Measurements from ENCODE around the gene IFNAR2.
"Not testable (repeated sequence)": the region's sequence is repeated elsewhere in the genome, so short reads cannot be mapped to it uniquely, and the experiment has no call there.

Gene IFNAR2

DNA sequence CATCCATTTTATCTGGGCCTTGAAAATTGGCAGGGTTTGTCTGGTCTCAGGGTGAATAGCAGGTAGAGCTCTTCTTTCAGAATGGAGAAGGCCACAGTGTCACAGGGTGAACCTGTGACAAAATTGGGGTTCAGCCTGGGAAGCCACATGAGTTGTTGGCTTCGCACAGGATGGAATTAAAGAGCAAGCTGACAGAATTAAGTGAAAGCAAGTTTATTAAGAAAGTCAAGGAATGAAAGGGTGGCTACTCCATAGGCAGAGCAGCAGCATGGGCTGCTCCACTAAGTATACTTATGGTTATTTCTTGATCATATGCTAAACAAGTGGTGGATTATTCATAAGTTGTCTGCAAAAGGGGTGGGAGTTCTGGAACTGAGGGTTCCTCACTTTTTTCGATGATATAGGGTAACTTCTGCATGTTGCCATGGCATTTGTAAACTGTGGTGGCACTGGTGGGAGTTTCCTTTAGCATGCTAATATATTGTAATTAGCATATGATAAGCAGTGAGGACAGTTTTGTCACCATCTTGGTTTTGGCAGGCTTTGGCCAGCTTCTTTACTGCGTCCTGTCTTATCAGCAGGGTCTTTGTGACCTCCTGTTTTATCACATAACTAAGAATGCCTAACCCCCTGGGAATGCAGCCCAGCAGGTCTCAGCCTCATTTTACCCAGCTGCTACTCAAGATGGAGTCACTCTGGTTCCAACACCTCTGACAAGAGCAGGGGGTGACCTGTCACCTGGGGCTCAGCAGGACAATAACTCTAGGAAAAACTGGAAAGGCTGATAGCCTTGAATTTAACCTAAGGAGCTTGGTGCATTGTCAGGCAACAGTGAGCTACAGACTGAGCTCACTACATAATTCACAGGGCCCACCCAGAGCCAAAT is 5.1 kb downstream of the IFNAR2 start:
- H3K9me3 ChIP-seq (replicated peaks in 1 of 11): no peaks in the 10 kb centered on the region
- no peak for TF ChIP-seq Cebpa-rat (IDR thresholded peaks at IDR 0.05)
- peaks cover 41 to 83% (median 75%) of the 10 kb centered on the region in 10 experiments for H3K4me1 ChIP-seq
- peak overlapping the region in 4 of 11 experiments; percentile 30 to 49 (median 38); a peak in 6 of 22 replicates for H3K27ac ChIP-seq
- H3K9ac ChIP-seq: peak overlapping the region in 2 of 11 experiments; percentile 13 to 45; a peak in 2 of 22 replicates
- peak overlapping the region in 8 of 11 experiments; percentile 1 to 100 (median 72); a peak in 11 of 22 replicates for H3K4me2 ChIP-seq
- peaks cover 10 to 76% (median 48%) of the 10 kb centered on the region in 11 experiments; a peak in 19 of 22 replicates for H4K20me1 ChIP-seq
- H3K4me3 ChIP-seq: no peak overlapping the region
- no peaks in the 10 kb centered on the region for H3K27me3 ChIP-seq
- peaks cover 13 to 76% (median 52%) of the 10 kb centered on the region in 11 experiments; a peak in 21 of 22 replicates for H3K36me3 ChIP-seq

DNA sequence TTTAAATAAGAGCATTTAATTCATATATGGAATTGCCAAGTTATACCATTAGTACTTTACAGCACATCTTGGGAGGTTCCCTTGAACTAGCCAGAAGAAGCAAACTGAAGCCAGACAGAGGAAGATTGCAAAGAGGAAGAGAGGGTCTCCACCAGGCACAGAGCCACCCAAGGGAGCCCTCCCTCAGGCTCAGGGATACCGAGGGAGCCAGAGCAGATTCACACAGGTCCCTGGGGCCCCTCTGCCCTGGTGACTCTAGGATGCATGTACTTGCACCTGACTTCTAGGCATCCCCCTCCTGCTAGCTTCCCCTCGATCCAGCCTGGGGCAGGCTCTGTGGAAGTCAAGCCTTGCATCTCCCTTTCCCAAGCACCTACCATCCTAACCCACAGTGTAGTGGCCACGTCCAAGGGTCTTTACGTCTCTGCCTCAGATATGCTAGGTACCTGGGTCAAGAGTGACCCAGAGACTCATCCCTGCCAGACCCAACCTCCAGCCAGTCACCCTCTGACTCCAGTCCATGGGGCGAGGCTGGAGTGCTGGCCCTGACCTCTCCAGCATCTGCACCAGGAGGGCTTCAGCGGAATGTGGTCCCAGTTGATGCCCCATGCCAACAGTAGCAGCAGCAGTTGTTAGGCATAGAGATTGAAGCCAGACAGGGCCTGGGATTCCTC is 6.4 kb downstream of the IFNAR2 start:
- Histone ChIP-seq H3K36me3 (peaks cover 13 to 88% (median 64%) of the 10 kb centered on the region in 11 experiments; a peak in 21 of 22 replicates), H3K4me1 (peaks cover 37 to 96% (median 86%) of the 10 kb centered on the region in 10 experiments), H3K27ac (peak overlapping the region in 5 of 11 experiments; percentile 2 to 79 (median 26); a peak in 8 of 22 replicates), H3K9ac (peak overlapping the region in 1 of 11 experiments; percentile 9; a peak in 1 of 22 replicates), H3K4me2 (peak overlapping the region in 8 of 11 experiments; percentile 11 to 100 (median 78); a peak in 12 of 22 replicates), H4K20me1 (peaks cover 10 to 88% (median 48%) of the 10 kb centered on the region in 11 experiments; a peak in 19 of 22 replicates), H3K4me3 (no peak overlapping the region), H3K27me3 (no peaks in the 10 kb centered on the region), H3K9me3 (replicated peaks in 1 of 11) (no peaks in the 10 kb centered on the region)
- no peak for TF ChIP-seq Cebpa-rat (IDR thresholded peaks at IDR 0.05)

DNA sequence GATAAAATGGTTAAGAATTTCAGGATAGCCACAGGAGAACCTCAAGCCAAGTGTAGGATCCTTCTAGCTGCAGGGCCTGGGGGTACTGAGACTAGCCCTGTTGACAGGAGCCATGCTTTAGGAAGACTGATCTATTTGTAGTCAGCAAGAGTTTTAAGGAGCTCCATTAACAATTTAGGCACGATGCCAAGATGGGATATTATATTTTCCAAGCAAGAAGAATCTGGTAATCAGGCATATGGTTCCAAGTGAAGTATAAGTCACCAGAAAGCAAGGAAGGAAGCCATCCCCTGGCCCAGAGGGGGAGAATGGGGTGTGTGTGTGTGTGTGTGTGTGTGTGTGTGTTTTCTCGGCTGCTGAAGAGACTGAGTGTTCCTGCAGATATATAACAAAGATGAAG is 7.0 kb downstream of the IFNAR2 start:
- H3K4me3 ChIP-seq: no peak overlapping the region
- H3K27me3 ChIP-seq: no peaks in the 10 kb centered on the region
- peaks cover 35 to 99% (median 88%) of the 10 kb centered on the region in 10 experiments for H3K4me1 ChIP-seq
- H3K4me2 ChIP-seq: peak overlapping the region in 8 of 11 experiments; percentile 22 to 100 (median 78); a peak in 12 of 22 replicates
- H3K9me3 ChIP-seq (replicated peaks in 1 of 11): peaks cover 0 to 4% (median under 1%) of the 10 kb centered on the region in 11 experiments; a peak in 6 of 22 replicates
- H3K27ac ChIP-seq: peak overlapping the region in 6 of 11 experiments; percentile 2 to 79 (median 50); a peak in 8 of 22 replicates
- H3K9ac ChIP-seq: peak overlapping the region in 2 of 11 experiments; percentile 9 to 67; a peak in 2 of 22 replicates
- peaks cover 5 to 94% (median 46%) of the 10 kb centered on the region in 11 experiments; a peak in 19 of 22 replicates for H4K20me1 ChIP-seq
- no peak for TF ChIP-seq Cebpa-rat (IDR thresholded peaks at IDR 0.05)
- H3K36me3 ChIP-seq: peaks cover 13 to 90% (median 67%) of the 10 kb centered on the region in 11 experiments

DNA sequence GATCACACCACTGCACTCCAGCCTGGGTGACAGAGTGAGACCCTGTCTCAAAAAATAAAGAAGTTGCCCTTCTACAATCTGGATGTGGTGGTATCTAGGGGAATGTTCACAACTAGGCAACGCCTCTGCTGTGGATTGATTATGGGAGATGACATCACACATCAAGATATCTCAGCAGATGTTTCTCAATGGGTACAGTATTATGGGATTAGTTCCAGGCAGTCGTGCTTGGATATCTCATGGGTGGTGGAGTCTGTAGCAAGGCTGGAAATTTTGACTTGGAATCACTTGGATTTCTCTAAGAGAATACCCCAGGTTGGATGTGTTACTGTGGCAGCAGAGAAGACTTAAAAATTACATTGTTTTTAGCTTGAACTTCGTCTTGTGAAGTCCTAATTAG is 7.7 kb downstream of the IFNAR2 start:
- H3K9ac ChIP-seq: peak overlapping the region in 4 of 11 experiments; percentile 58 to 72 (median 69); a peak in 5 of 22 replicates
- no peaks in the 10 kb centered on the region for H3K27me3 ChIP-seq
- H4K20me1 ChIP-seq: peaks cover 0 to 89% (median 40%) of the 10 kb centered on the region in 11 experiments; a peak in 15 of 22 replicates
- H3K9me3 ChIP-seq (replicated peaks in 1 of 11): peaks cover 0 to 11% (median 5%) of the 10 kb centered on the region in 11 experiments; a peak in 7 of 22 replicates
- H3K4me3 ChIP-seq: no peak overlapping the region
- peaks cover 19 to 92% (median 73%) of the 10 kb centered on the region in 11 experiments for H3K36me3 ChIP-seq
- TF ChIP-seq Cebpa-rat (IDR thresholded peaks at IDR 0.05): no peak
- peaks cover 29 to 100% (median 87%) of the 10 kb centered on the region in 10 experiments for H3K4me1 ChIP-seq
- peak overlapping the region in 8 of 11 experiments; percentile 29 to 79 (median 64); a peak in 14 of 22 replicates for H3K27ac ChIP-seq
- H3K4me2 ChIP-seq: peak overlapping the region in 10 of 11 experiments; percentile 11 to 100 (median 66); a peak in 16 of 22 replicates

DNA sequence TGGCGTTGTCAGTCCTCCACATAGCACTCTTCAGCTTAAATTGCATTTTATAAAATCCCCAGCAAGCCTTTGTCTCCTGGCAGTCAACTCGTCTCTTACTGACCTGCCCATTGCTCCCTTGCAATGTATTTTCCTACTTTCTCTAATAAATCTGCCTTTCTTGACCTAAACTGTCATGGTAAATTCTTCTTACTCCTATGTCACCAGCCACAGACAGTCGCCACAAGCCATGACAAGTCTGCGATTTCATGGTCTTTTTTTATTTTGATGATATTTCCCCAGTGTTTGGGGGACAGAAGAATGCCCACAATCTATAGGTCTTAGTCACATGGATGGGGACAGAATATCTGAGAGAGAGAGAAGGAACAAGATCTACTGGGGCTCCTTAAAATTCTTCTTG is 8.4 kb downstream of the IFNAR2 start:
- H3K9me3 ChIP-seq (replicated peaks in 1 of 11): peaks cover 0 to 14% (median 8%) of the 10 kb centered on the region in 11 experiments; a peak in 9 of 22 replicates

DNA sequence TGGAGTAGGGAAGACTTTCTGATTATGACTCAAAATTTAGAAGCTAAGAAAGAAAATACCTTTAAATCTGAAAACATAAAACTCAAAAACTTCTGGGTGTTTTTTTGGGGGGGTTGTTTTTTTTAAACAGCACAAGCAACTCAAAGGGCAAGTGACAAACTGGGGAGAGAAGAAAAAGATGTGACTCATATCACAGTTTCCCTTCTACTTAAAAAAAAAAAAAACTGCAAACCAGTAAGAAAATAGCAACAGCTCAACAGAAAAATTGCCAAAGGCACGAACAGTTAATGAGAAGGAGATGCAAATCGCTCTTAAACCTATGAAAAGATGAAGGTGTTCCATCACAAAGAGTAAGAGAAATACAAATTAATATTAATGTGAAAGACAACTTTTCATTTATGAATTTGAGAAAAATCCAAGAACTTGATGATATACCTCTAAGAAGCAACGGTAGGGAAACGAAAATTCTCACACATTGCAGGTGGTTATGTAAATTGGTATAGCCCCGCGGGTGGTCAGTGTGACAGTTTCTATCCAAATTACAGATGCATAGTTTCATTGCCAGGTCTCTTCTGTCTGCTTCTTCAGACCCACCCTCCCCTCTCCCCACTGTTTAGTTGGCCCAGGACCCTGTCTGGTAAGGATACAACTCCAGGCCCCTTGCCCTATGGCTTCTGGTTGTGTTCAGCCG is 9.0 kb downstream of the IFNAR2 start:
- peak overlapping the region in 7 of 11 experiments; percentile 11 to 72 (median 58); a peak in 10 of 22 replicates for H3K9ac ChIP-seq
- H3K4me2 ChIP-seq: peak overlapping the region; percentile 6 to 100 (median 58); a peak in 18 of 22 replicates
- peaks cover 0 to 14% (median 8%) of the 10 kb centered on the region in 11 experiments; a peak in 9 of 22 replicates for H3K9me3 ChIP-seq (replicated peaks in 1 of 11)
- peaks cover 30 to 94% (median 81%) of the 10 kb centered on the region in 11 experiments for H3K36me3 ChIP-seq
- H3K27ac ChIP-seq: peak overlapping the region in 9 of 11 experiments; percentile 12 to 79 (median 58); a peak in 14 of 22 replicates
- no peaks in the 10 kb centered on the region for H3K27me3 ChIP-seq
- H4K20me1 ChIP-seq: peaks cover 0 to 78% (median 39%) of the 10 kb centered on the region in 11 experiments; a peak in 15 of 22 replicates
- TF ChIP-seq Cebpa-rat (IDR thresholded peaks at IDR 0.05): no peak
- peaks cover 33 to 98% (median 87%) of the 10 kb centered on the region in 10 experiments for H3K4me1 ChIP-seq
- H3K4me3 ChIP-seq: peak overlapping the region in 3 of 10 experiments; percentile 6 to 21 (median 19); a peak in 2 of 20 replicates

More for the DNA sequence above, 8.4 kb downstream of the IFNAR2 start:
- peak overlapping the region in 7 of 11 experiments; percentile 2 to 72 (median 58); a peak in 9 of 22 replicates for H3K9ac ChIP-seq
- peaks cover 28 to 98% (median 86%) of the 10 kb centered on the region in 10 experiments for H3K4me1 ChIP-seq
- H4K20me1 ChIP-seq: peaks cover 0 to 83% (median 39%) of the 10 kb centered on the region in 11 experiments; a peak in 15 of 22 replicates
- peaks cover 25 to 93% (median 80%) of the 10 kb centered on the region in 11 experiments for H3K36me3 ChIP-seq
- H3K4me3 ChIP-seq: peak overlapping the region in 2 of 10 experiments; percentile 6 to 19; a peak in 2 of 20 replicates
- no peaks in the 10 kb centered on the region for H3K27me3 ChIP-seq
- peak overlapping the region; percentile 6 to 100 (median 58); a peak in 20 of 22 replicates for H3K4me2 ChIP-seq
- no peak for TF ChIP-seq Cebpa-rat (IDR thresholded peaks at IDR 0.05)
- peak overlapping the region in 9 of 11 experiments; percentile 12 to 79 (median 58); a peak in 15 of 22 replicates for H3K27ac ChIP-seq

DNA sequence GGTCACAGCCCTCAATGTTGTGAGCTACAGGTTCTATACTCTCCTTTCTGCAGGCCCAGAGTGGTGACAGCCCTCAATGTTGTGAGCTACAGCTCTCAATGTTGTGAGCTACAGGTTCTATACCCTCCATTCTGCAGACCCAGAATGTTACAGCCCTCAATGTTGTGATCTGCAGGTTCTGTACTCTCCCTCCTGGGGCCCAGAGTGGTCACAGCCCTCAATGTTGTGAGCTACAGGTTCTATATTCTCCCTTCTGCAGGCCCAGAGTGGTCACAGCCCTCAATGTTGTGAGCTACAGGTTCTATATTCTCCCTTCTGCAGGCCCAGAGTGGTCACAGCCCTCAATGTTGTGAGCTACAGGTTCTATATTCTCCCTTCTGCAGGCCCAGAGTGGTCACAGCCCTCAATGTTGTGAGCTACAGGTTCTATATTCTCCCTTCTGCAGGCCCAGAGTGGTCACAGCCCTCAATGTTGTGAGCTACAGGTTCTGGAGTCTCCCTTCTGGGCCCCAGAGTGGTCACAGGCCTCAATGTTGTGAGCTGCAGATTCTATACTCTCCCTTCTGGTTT is 9.9 kb downstream of the IFNAR2 start:
- Histone ChIP-seq H3K9me3 (replicated peaks in 1 of 11) (peaks cover 0 to 14% (median 8%) of the 10 kb centered on the region in 11 experiments; a peak in 9 of 22 replicates), H3K4me2 (peak overlapping the region in 6 of 11 experiments; percentile 58 to 100 (median 82); a peak in 13 of 22 replicates), H3K36me3 (peaks cover 36 to 96% (median 83%) of the 10 kb centered on the region in 11 experiments), H3K4me3 (0 out of 20 replicates have a peak overlapping the region, but pooled peaks of 1 of the 10 experiments have one; percentile 21), H4K20me1 (peaks cover 0 to 75% (median 36%) of the 10 kb centered on the region in 11 experiments; a peak in 15 of 22 replicates), H3K9ac (peak overlapping the region in 3 of 11 experiments; percentile 67 to 72 (median 71); a peak in 3 of 22 replicates), H3K4me1 (peaks cover 43 to 100% (median 93%) of the 10 kb centered on the region in 10 experiments), H3K27ac (peak overlapping the region in 7 of 11 experiments; percentile 47 to 79 (median 70); a peak in 11 of 22 replicates)
- H3K27me3 ChIP-seq: not testable (repeated sequence)
